RWPE1 (cell line): Measurements from ENCODE around the gene SEMA6A.
"Not testable (repeated sequence)": the region's sequence is repeated elsewhere in the genome, so short reads cannot be mapped to it uniquely, and the experiment has no call there.

Experiments used
- CTCF ChIA-PET: fragments of 350-600 bp; sonication (Branson Sonifier 250); formaldehyde crosslinking; extraction: SDS; loops from one replicate; lab custom pipeline; 2021; lab: Yijun Ruan, JAX
- POLR2A ChIA-PET: fragments of 400-600 bp; formaldehyde crosslinking; extraction: SDS; loops from one replicate; lab custom pipeline; 2020; ENCODE audit warnings: antibody characterized with exemption; ENCODE audit not compliant: low non-redundant PET; lab: Yijun Ruan, JAX
- DNase-seq: peaks from one replicate; pipeline ENCODE4 v3.0.0; 2012; ENCODE audit warnings: low spot score
- H3K27ac ChIP-seq: fragments of 450-650 bp; 2 replicates; pipeline ENCODE4 v1.5.1; 2017
- TF ChIP-seq, protein P1 (sequence below): fragments of 450-650 bp; conservative IDR thresholded peaks from 2 replicates; pipeline ENCODE4 v1.5.1; 2017; ENCODE audit warnings: low read depth, mild to moderate bottlenecking

Gene SEMA6A

DNA sequence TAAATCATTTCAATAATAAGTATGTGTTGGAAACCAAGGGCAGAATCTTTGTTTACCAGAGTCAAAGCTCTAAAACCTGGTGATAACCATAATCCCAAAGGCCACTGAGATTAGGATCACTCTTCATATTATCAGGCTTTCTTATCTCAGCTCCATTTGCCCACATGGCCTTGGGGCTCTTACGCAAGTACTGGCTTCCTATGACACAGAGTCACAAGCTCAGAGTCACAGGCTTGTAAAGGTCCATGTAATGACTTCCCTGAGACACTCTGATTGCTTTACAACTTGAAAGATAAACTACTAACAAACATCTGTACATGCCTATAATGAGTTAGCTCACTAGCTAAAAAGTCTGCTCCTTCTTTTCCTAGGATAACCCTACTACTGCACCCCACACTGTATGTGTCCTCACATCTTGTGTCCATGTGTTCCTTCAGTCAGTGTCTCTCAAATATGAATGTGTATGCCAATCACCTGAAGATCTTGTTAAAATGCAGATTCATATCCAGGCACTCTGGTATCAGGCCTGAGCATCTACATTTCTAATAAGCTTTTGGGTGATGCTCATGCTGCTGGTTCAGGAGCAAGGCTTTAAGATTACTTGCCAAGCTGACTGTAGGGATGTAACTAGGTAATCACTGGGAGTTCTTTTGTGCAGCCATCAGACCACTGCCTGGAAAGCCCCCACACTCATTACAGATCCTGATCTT is 28.4 kb downstream of the SEMA6A start:
- TF ChIP-seq, protein P1, sequence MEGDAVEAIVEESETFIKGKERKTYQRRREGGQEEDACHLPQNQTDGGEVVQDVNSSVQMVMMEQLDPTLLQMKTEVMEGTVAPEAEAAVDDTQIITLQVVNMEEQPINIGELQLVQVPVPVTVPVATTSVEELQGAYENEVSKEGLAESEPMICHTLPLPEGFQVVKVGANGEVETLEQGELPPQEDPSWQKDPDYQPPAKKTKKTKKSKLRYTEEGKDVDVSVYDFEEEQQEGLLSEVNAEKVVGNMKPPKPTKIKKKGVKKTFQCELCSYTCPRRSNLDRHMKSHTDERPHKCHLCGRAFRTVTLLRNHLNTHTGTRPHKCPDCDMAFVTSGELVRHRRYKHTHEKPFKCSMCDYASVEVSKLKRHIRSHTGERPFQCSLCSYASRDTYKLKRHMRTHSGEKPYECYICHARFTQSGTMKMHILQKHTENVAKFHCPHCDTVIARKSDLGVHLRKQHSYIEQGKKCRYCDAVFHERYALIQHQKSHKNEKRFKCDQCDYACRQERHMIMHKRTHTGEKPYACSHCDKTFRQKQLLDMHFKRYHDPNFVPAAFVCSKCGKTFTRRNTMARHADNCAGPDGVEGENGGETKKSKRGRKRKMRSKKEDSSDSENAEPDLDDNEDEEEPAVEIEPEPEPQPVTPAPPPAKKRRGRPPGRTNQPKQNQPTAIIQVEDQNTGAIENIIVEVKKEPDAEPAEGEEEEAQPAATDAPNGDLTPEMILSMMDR, result no peak
- no peak overlapping the region for H3K27ac ChIP-seq
- DNase-seq, result no peak
- ChIA-PET POLR2A (no interaction called here), CTCF (no interaction called here)

GRCh38 chr5:116545465-116545864 is 29.2 kb downstream of the SEMA6A start:
- DNase-seq, POLR2A ChIA-PET, CTCF ChIA-PET, H3K27ac ChIP-seq: not testable (repeated sequence)

GRCh38 chr5:116544531-116545241 is 29.9 kb downstream of the SEMA6A start:
- TF ChIP-seq, protein P1, result no peak
- ChIA-PET POLR2A (no interaction called here), CTCF (no interaction called here)
- no peak for DNase-seq
- no peak overlapping the region for H3K27ac ChIP-seq

GRCh38 chr5:116543501-116543900 is 31.1 kb downstream of the SEMA6A start:
- ChIA-PET CTCF (interaction anchor here (0.6 kb wide), 1 partner anchor 1406 kb away, joined by 3 read pairs; no protein-coding TSS in a partner anchor), POLR2A (no interaction called here)
- DNase-seq, result no peak

GRCh38 chr5:116542619-116543018 is 32.0 kb downstream of the SEMA6A start:
- DNase-seq, result no peak
- ChIA-PET CTCF (interaction anchor here (0.6 kb wide), 1 partner anchor 1405 kb away, joined by 3 read pairs; no protein-coding TSS in a partner anchor), POLR2A (no interaction called here)
- no peak overlapping the region for H3K27ac ChIP-seq
- TF ChIP-seq, protein P1, result no peak

More at GRCh38 chr5:116543501-116543900, 31.1 kb downstream of the SEMA6A start:
- no peak overlapping the region for H3K27ac ChIP-seq
- TF ChIP-seq, protein P1, result no peak

DNA sequence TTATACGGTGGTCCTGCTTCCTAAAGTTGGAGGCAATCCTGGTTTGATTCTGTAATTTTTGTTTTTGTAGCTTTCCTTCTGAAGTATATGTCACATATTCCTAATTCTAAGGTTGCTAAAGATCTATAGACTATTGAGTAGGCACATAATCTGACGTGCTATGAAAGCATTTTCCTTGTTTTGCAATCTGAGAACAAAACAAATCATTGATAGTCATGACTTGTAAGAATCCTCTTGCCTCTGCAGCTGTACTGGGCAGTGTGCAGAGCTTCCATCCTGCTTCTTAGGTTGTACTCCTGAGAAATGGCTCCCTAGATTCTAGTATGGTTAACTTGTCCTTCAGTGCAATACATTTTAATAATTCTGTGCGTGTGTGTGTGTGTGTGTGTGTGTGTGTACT is 35.4 kb downstream of the SEMA6A start:
- TF ChIP-seq, protein P1, result no peak
- H3K27ac ChIP-seq, result no peak overlapping the region
- POLR2A ChIA-PET, result no interaction called here
- DNase-seq, result no peak
- CTCF ChIA-PET, result interaction anchor here (0.6 kb wide), 1 partner anchor 20 kb away, joined by 3 read pairs; no protein-coding TSS in a partner anchor
